Peyer's patch (tissue), 4 donors: ENCODE data around the gene GULP1.

Experiments
- CTCF ChIP-seq, 6 experiments: fragments of 450-650 bp in 4 of 6; fragments of 200-600 bp in 2 of 6; sonication (generic) in 1 of 6; IDR thresholded peaks; one replicate each; pipeline ENCODE4 v1.5.1; 2017 to 2019; ENCODE audit warnings: antibody characterized with exemption in 6 of 6, mild to moderate bottlenecking in 3 of 6, moderate library complexity in 1 of 6
- POLR2A ChIP-seq, 2 donors: fragments of 450-650 bp; IDR thresholded peaks; one replicate each; pipeline ENCODE4 v1.5.1; 2017; ENCODE audit warnings: antibody characterized with exemption in 2 of 2, mild to moderate bottlenecking in 2 of 2, moderate library complexity in 2 of 2

DNA sequence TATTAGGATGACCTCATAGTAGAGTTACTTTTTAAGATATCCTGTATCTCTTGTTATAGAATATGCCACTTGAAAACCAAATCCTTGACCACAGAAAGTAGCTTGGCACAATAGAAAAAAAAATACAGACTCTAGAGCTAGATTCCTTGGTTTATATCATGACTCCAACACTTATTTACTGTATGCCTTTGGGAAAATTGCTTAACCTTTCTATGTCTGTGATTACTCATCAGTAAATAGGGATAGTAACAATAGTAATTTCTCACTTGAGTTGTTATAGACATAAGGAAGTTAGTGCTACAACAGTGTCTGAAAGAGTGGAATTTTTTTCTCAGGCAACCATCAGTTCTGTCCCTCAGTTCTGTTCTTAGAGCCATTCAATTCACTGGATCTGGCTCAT is 193.8 kb downstream of the GULP1 start:
- TF ChIP-seq POLR2A (IDR thresholded peaks at IDR 0.05) (no peak), CTCF (IDR thresholded peaks at IDR 0.05) (no peak)
